Activated CD4-positive, alpha-beta T cell treated with anti-CD3 and anti-CD28 coated beads for 4 hours (primary cell): ENCODE results near the gene CALR.
"Not testable (repeated sequence)": the region's sequence is repeated elsewhere in the genome, so short reads cannot be mapped to it uniquely, and the experiment has no call there.

Source experiments
- DNase-seq, 2 donors: peaks; one replicate each; pipeline ENCODE4 v3.0.0-alpha.2; 2020

Gene CALR

GRCh38 chr19:12953799-12954611 is 15.6 kb downstream of the CALR start:
- no peak for DNase-seq

GRCh38 chr19:12954612-12954962 is 16.2 kb downstream of the CALR start:
- DNase-seq = no peak

- DNase-seq = not testable (repeated sequence)
Measured at GRCh38 chr19:12955575-12955974, 17.2 kb downstream of the CALR start.

GRCh38 chr19:12955996-12956395 is 17.6 kb downstream of the CALR start:
- DNase-seq = no peak

GRCh38 chr19:12956446-12957388 is 18.3 kb downstream of the CALR start, which contains the start of gene GADD45GIP1:
Gene GADD45GIP1, minus strand, starts transcription at chr19:12957223. Its CDS starts 11 bp downstream, at chr19:12957212.
- peak; percentile 82 to 84 for DNase-seq

GRCh38 chr19:12957389-12957952 is 19.1 kb downstream of the CALR start:
- DNase-seq = not testable (repeated sequence)

- DNase-seq = no peak
Measured at GRCh38 chr19:12959481-12959880, 21.1 kb downstream of the CALR start.

- DNase-seq = peak; percentile 71 to 84
Measured at GRCh38 chr19:12965017-12965811, 26.8 kb downstream of the CALR start.

- DNase-seq = no peak
Measured at GRCh38 chr19:12965812-12966135, 27.4 kb downstream of the CALR start.

- DNase-seq = no peak
Measured at GRCh38 chr19:12967907-12968306, 29.5 kb downstream of the CALR start.

GRCh38 chr19:12969292-12969988 is 31.0 kb downstream of the CALR start, which contains the start of gene DAND5:
Gene DAND5, plus strand, starts transcription at chr19:12969576. Its CDS starts 85 bp downstream, at chr19:12969661.
- DNase-seq = no peak

GRCh38 chr19:12970070-12970820 is 31.8 kb downstream of the CALR start:
- DNase-seq = no peak

- DNase-seq = no peak
Measured at GRCh38 chr19:12973236-12973635, 34.8 kb downstream of the CALR start.

- no peak for DNase-seq
Measured at GRCh38 chr19:12974301-12975220, 36.2 kb downstream of the CALR start.

GRCh38 chr19:12975221-12975741 is 36.9 kb downstream of the CALR start:
- no peak for DNase-seq

GRCh38 chr19:12976109-12976508 is 37.7 kb downstream of the CALR start:
- not testable (repeated sequence) for DNase-seq

GRCh38 chr19:12979974-12980373 is 41.6 kb downstream of the CALR start:
- no peak for DNase-seq

GRCh38 chr19:12982648-12983047 is 44.2 kb downstream of the CALR start:
- DNase-seq = no peak

GRCh38 chr19:12983091-12983490 is 44.7 kb downstream of the CALR start:
- DNase-seq = no peak
